HEK293 (cell line): ENCODE results near the gene RGS7.

Experiments used
- BCL11B ChIP-seq: fragments of 450-650 bp; formaldehyde crosslinking; IDR thresholded peaks from 2 replicates; pipeline ENCODE4 v1.5.1; 2016; ENCODE audit warnings: low read depth, missing biosample characterization, missing genetic modification characterization
- GFI1B ChIP-seq: fragments of 450-650 bp; formaldehyde crosslinking; IDR thresholded peaks from 2 replicates; pipeline ENCODE4 v1.5.1; 2016; ENCODE audit warnings: missing biosample characterization, missing genetic modification characterization
- IKZF3 ChIP-seq: fragments of 450-650 bp; IDR thresholded peaks from 2 replicates; pipeline ENCODE4 v1.5.0; 2018; ENCODE audit warnings: missing biosample characterization, mild to moderate bottlenecking, missing genetic modification characterization, moderate library complexity
- KLF10 ChIP-seq: fragments of 450-650 bp; IDR thresholded peaks from 2 replicates; pipeline ENCODE4 v1.5.1; 2018; ENCODE audit warnings: missing biosample characterization, mild to moderate bottlenecking, missing genetic modification characterization
- KLF16 ChIP-seq: fragments of 450-650 bp; formaldehyde crosslinking; IDR thresholded peaks from 2 replicates; pipeline ENCODE4 v1.5.1; 2017; ENCODE audit warnings: missing biosample characterization, missing genetic modification characterization
- KLF8 ChIP-seq: fragments of 450-650 bp; formaldehyde crosslinking; IDR thresholded peaks from 2 replicates; pipeline ENCODE4 v1.5.1; 2016; ENCODE audit warnings: missing biosample characterization, missing genetic modification characterization
- SP2 ChIP-seq: fragments of 450-650 bp; formaldehyde crosslinking; IDR thresholded peaks from 2 replicates; pipeline ENCODE4 v1.5.1; 2016; ENCODE audit warnings: missing biosample characterization, missing genetic modification characterization
- YY2 ChIP-seq: fragments of 450-650 bp; formaldehyde crosslinking; IDR thresholded peaks from 2 replicates; pipeline ENCODE4 v1.5.1; 2016; ENCODE audit warnings: missing biosample characterization, missing genetic modification characterization
- ZBTB20 ChIP-seq: fragments of 450-650 bp; formaldehyde crosslinking; IDR thresholded peaks from 2 replicates; pipeline ENCODE4 v1.5.1; 2016; ENCODE audit warnings: missing biosample characterization, missing genetic modification characterization
- ZBTB21 ChIP-seq: fragments of 450-650 bp; formaldehyde crosslinking; IDR thresholded peaks from 2 replicates; pipeline ENCODE4 v1.5.1; 2017; ENCODE audit warnings: missing biosample characterization, missing genetic modification characterization
- ZBTB48 ChIP-seq: fragments of 450-650 bp; formaldehyde crosslinking; IDR thresholded peaks from 2 replicates; pipeline ENCODE4 v1.5.1; 2016; ENCODE audit warnings: missing biosample characterization, missing genetic modification characterization
- ZEB2 ChIP-seq: fragments of 450-650 bp; formaldehyde crosslinking; IDR thresholded peaks from 2 replicates; pipeline ENCODE4 v1.5.1; 2016; ENCODE audit warnings: missing biosample characterization, missing genetic modification characterization
- ZFP37 ChIP-seq: fragments of 450-650 bp; formaldehyde crosslinking; IDR thresholded peaks from 2 replicates; pipeline ENCODE4 v1.5.1; 2016; ENCODE audit warnings: missing biosample characterization, missing genetic modification characterization
- ZNF184 ChIP-seq: fragments of 450-650 bp; IDR thresholded peaks from 2 replicates; pipeline ENCODE4 v1.5.1; 2018; ENCODE audit warnings: missing biosample characterization, mild to moderate bottlenecking, missing genetic modification characterization
- ZNF2 ChIP-seq: fragments of 450-650 bp; formaldehyde crosslinking; IDR thresholded peaks from 2 replicates; pipeline ENCODE4 v1.5.1; 2016; ENCODE audit warnings: missing biosample characterization, missing genetic modification characterization
- ZNF324 ChIP-seq: fragments of 450-650 bp; formaldehyde crosslinking; IDR thresholded peaks from 2 replicates; pipeline ENCODE4 v1.5.1; 2016; ENCODE audit warnings: missing biosample characterization, missing genetic modification characterization
- ZNF335 ChIP-seq: fragments of 450-650 bp; formaldehyde crosslinking; conservative IDR thresholded peaks from 2 replicates; pipeline ENCODE4 v1.5.1; 2016; ENCODE audit warnings: missing biosample characterization, missing genetic modification characterization
- ZNF350 ChIP-seq: fragments of 450-650 bp; formaldehyde crosslinking; IDR thresholded peaks from 2 replicates; pipeline ENCODE4 v1.5.0; 2017; ENCODE audit warnings: missing biosample characterization, mild to moderate bottlenecking, missing genetic modification characterization
- ZNF366 ChIP-seq: fragments of 450-650 bp; formaldehyde crosslinking; conservative IDR thresholded peaks from 2 replicates; pipeline ENCODE4 v1.5.1; 2016; ENCODE audit warnings: missing biosample characterization, missing genetic modification characterization
- ZNF394 ChIP-seq: fragments of 450-650 bp; formaldehyde crosslinking; IDR thresholded peaks from 2 replicates; pipeline ENCODE4 v1.5.1; 2016; ENCODE audit warnings: missing biosample characterization, missing genetic modification characterization, mild to moderate bottlenecking, moderate library complexity, borderline replicate concordance
- ZNF529 ChIP-seq: fragments of 450-650 bp; formaldehyde crosslinking; IDR thresholded peaks from 2 replicates; pipeline ENCODE4 v1.5.1; 2017; ENCODE audit warnings: missing genetic modification characterization, missing biosample characterization; ENCODE audit not compliant: insufficient replicate concordance
- ZNF629 ChIP-seq: fragments of 450-650 bp; formaldehyde crosslinking; IDR thresholded peaks from 2 replicates; pipeline ENCODE4 v1.5.1; 2017; ENCODE audit warnings: missing biosample characterization, missing genetic modification characterization
- ZNF664 ChIP-seq: fragments of 450-650 bp; formaldehyde crosslinking; IDR thresholded peaks from 2 replicates; pipeline ENCODE4 v1.5.1; 2016; ENCODE audit warnings: missing biosample characterization, missing genetic modification characterization
- ZNF843 ChIP-seq: fragments of 450-650 bp; formaldehyde crosslinking; IDR thresholded peaks from 2 replicates; pipeline ENCODE4 v1.5.1; 2016; ENCODE audit warnings: missing biosample characterization, missing genetic modification characterization
- TF ChIP-seq, protein P1 (sequence below): fragments of 450-650 bp; formaldehyde crosslinking; IDR thresholded peaks from 2 replicates; pipeline ENCODE4 v1.5.1; 2016; ENCODE audit warnings: missing biosample characterization, missing genetic modification characterization
- TF ChIP-seq, protein P2 (sequence below): fragments of 450-650 bp; formaldehyde crosslinking; IDR thresholded peaks from 2 replicates; pipeline ENCODE4 v1.5.1; 2016; ENCODE audit warnings: missing biosample characterization, missing genetic modification characterization
- TF ChIP-seq, protein P3 (sequence below): fragments of 450-650 bp; formaldehyde crosslinking; IDR thresholded peaks from 2 replicates; pipeline ENCODE4 v1.5.1; 2016; ENCODE audit warnings: missing biosample characterization, missing genetic modification characterization
- TF ChIP-seq, protein P4 (sequence below): fragments of 450-650 bp; IDR thresholded peaks from 2 replicates; pipeline ENCODE4 v1.5.1; 2018; ENCODE audit warnings: missing biosample characterization, missing genetic modification characterization
- TF ChIP-seq, protein P5 (sequence below): IDR thresholded peaks from 2 replicates; pipeline ENCODE4 v1.6.1; 2011; ENCODE audit warnings: mild to moderate bottlenecking, low read depth, low read length, borderline replicate concordance
- TF ChIP-seq, protein P6 (sequence below): fragments of 450-650 bp; formaldehyde crosslinking; IDR thresholded peaks from 2 replicates; pipeline ENCODE4 v1.5.1; 2016; ENCODE audit warnings: missing biosample characterization, missing genetic modification characterization
- TF ChIP-seq, protein P7 (sequence below): fragments of 450-650 bp; formaldehyde crosslinking; IDR thresholded peaks from 2 replicates; pipeline ENCODE4 v1.5.1; 2017; ENCODE audit warnings: missing biosample characterization, missing genetic modification characterization

The RGS7 gene

DNA sequence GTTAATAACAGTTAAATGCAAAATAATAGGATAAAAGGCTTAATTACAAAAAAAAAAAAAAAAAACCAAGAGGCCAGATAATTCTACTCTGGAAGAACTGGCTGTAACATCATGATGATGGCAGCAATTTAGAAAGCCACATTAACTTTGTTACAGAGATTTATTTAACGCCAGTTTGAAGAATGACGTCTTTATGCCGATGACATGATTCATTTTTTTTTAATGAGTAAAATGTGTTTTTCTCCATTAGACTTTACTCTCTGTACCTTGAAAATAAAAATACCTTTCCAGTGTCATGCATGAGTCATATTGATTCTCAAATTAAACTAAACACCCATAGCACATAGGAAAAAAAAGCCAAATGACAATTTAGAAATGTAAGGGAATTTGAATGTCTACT lies 226.1 kb downstream of the RGS7 start (continued):
- 0 out of 2 replicates have a peak, but pooled peaks have one; percentile 33 for TF ChIP-seq GFI1B (tag by site-specific recombination)
- TF ChIP-seq, protein P1, sequence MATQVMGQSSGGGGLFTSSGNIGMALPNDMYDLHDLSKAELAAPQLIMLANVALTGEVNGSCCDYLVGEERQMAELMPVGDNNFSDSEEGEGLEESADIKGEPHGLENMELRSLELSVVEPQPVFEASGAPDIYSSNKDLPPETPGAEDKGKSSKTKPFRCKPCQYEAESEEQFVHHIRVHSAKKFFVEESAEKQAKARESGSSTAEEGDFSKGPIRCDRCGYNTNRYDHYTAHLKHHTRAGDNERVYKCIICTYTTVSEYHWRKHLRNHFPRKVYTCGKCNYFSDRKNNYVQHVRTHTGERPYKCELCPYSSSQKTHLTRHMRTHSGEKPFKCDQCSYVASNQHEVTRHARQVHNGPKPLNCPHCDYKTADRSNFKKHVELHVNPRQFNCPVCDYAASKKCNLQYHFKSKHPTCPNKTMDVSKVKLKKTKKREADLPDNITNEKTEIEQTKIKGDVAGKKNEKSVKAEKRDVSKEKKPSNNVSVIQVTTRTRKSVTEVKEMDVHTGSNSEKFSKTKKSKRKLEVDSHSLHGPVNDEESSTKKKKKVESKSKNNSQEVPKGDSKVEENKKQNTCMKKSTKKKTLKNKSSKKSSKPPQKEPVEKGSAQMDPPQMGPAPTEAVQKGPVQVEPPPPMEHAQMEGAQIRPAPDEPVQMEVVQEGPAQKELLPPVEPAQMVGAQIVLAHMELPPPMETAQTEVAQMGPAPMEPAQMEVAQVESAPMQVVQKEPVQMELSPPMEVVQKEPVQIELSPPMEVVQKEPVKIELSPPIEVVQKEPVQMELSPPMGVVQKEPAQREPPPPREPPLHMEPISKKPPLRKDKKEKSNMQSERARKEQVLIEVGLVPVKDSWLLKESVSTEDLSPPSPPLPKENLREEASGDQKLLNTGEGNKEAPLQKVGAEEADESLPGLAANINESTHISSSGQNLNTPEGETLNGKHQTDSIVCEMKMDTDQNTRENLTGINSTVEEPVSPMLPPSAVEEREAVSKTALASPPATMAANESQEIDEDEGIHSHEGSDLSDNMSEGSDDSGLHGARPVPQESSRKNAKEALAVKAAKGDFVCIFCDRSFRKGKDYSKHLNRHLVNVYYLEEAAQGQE (tag by site-specific recombination), result no peak
- TF ChIP-seq SP2 (tag by site-specific recombination), result peak; percentile 41
- TF ChIP-seq KLF10 (tag by site-specific recombination), result peak; percentile 57; the same call in 1 of the 2 replicates
- TF ChIP-seq IKZF3 (tag by site-specific recombination), result peak; percentile 29; the same call in 1 of the 2 replicates
- TF ChIP-seq ZNF366 (tag by site-specific recombination), result peak; percentile 90
- no peak for TF ChIP-seq YY2 (tag by site-specific recombination)
- peak; percentile 91 for TF ChIP-seq ZNF843
- peak; percentile 32; the same call in 1 of the 2 replicates for TF ChIP-seq ZFP37 (tag by site-specific recombination)
- peak; percentile 59; the same call in 1 of the 2 replicates for TF ChIP-seq BCL11B
- peak; percentile 57; the same call in 1 of the 2 replicates for TF ChIP-seq ZBTB20 (tag by site-specific recombination)
- TF ChIP-seq ZBTB48, result no peak
- TF ChIP-seq ZBTB21 (tag by site-specific recombination), result peak; percentile 80
- peak; percentile 73 for TF ChIP-seq ZNF394 (tag by site-specific recombination)
- peak; percentile 81 for TF ChIP-seq ZNF324 (tag by site-specific recombination)
- TF ChIP-seq, protein P2, sequence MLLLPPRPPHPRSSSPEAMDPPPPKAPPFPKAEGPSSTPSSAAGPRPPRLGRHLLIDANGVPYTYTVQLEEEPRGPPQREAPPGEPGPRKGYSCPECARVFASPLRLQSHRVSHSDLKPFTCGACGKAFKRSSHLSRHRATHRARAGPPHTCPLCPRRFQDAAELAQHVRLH (tag by site-specific recombination), result peak; percentile 82
- TF ChIP-seq, protein P3, sequence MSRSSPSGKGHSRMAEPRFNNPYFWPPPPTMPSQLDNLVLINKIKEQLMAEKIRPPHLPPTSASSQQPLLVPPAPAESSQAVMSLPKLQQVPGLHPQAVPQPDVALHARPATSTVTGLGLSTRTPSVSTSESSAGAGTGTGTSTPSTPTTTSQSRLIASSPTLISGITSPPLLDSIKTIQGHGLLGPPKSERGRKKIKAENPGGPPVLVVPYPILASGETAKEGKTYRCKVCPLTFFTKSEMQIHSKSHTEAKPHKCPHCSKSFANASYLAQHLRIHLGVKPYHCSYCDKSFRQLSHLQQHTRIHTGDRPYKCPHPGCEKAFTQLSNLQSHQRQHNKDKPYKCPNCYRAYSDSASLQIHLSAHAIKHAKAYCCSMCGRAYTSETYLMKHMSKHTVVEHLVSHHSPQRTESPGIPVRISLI (tag by site-specific recombination), result peak; percentile 89
- TF ChIP-seq, protein P4, sequence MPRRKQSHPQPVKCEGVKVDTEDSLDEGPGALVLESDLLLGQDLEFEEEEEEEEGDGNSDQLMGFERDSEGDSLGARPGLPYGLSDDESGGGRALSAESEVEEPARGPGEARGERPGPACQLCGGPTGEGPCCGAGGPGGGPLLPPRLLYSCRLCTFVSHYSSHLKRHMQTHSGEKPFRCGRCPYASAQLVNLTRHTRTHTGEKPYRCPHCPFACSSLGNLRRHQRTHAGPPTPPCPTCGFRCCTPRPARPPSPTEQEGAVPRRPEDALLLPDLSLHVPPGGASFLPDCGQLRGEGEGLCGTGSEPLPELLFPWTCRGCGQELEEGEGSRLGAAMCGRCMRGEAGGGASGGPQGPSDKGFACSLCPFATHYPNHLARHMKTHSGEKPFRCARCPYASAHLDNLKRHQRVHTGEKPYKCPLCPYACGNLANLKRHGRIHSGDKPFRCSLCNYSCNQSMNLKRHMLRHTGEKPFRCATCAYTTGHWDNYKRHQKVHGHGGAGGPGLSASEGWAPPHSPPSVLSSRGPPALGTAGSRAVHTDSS (tag by site-specific recombination), result 0 out of 2 replicates have a peak, but pooled peaks have one; percentile 18
- TF ChIP-seq ZNF664, result peak; percentile 54; the same call in 1 of the 2 replicates
- TF ChIP-seq ZEB2 (tag by site-specific recombination), result peak; percentile 89
- TF ChIP-seq KLF8 (tag by site-specific recombination), result peak; percentile 84
- 0 out of 2 replicates have a peak, but pooled peaks have one; percentile 32 for TF ChIP-seq ZNF335 (tag by site-specific recombination)
- TF ChIP-seq, protein P5, sequence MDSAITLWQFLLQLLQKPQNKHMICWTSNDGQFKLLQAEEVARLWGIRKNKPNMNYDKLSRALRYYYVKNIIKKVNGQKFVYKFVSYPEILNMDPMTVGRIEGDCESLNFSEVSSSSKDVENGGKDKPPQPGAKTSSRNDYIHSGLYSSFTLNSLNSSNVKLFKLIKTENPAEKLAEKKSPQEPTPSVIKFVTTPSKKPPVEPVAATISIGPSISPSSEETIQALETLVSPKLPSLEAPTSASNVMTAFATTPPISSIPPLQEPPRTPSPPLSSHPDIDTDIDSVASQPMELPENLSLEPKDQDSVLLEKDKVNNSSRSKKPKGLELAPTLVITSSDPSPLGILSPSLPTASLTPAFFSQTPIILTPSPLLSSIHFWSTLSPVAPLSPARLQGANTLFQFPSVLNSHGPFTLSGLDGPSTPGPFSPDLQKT, result no peak
- TF ChIP-seq, protein P6, sequence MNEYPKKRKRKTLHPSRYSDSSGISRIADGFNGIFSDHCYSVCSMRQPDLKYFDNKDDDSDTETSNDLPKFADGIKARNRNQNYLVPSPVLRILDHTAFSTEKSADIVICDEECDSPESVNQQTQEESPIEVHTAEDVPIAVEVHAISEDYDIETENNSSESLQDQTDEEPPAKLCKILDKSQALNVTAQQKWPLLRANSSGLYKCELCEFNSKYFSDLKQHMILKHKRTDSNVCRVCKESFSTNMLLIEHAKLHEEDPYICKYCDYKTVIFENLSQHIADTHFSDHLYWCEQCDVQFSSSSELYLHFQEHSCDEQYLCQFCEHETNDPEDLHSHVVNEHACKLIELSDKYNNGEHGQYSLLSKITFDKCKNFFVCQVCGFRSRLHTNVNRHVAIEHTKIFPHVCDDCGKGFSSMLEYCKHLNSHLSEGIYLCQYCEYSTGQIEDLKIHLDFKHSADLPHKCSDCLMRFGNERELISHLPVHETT (tag by site-specific recombination), result peak; percentile 76
- TF ChIP-seq ZNF184 (tag by site-specific recombination), result peak; percentile 93
- peak; percentile 97 for TF ChIP-seq ZNF629
- TF ChIP-seq ZNF350 (tag by site-specific recombination), result no peak
- TF ChIP-seq ZNF2 (tag by site-specific recombination), result peak; percentile 68; the same call in 1 of the 2 replicates
- TF ChIP-seq, protein P7, sequence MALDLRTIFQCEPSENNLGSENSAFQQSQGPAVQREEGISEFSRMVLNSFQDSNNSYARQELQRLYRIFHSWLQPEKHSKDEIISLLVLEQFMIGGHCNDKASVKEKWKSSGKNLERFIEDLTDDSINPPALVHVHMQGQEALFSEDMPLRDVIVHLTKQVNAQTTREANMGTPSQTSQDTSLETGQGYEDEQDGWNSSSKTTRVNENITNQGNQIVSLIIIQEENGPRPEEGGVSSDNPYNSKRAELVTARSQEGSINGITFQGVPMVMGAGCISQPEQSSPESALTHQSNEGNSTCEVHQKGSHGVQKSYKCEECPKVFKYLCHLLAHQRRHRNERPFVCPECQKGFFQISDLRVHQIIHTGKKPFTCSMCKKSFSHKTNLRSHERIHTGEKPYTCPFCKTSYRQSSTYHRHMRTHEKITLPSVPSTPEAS (tag by site-specific recombination), result no peak; the same call in 1 of the 2 replicates
- TF ChIP-seq ZNF529, result peak; percentile 47
- peak; percentile 54; the same call in 1 of the 2 replicates for TF ChIP-seq KLF16 (tag by site-specific recombination)
